Measurements from ENCODE around the gene NRXN2.
"Not testable (repeated sequence)": the region's sequence is repeated elsewhere in the genome, so short reads cannot be mapped to it uniquely, and the experiment has no call there.

The NRXN2 gene

GRCh38 chr11:64608636-64609035 lies 114.4 kb downstream of the NRXN2 start:
- no peak for DNase-seq (ENCODE audit: low read depth in 1 of 2, low spot score in 1 of 2)

- no peak for DNase-seq (ENCODE audit: low read depth in 1 of 2, low spot score in 1 of 2)
Observed at GRCh38 chr11:64608046-64608445, 115.0 kb downstream of the NRXN2 start.

- no peak for DNase-seq (ENCODE audit: low read depth in 1 of 2, low spot score in 1 of 2)
Observed at GRCh38 chr11:64607381-64607985, 115.5 kb downstream of the NRXN2 start.

- DNase-seq (ENCODE audit: low read depth in 1 of 2, low spot score in 1 of 2) = no peak
Observed at GRCh38 chr11:64606796-64607380, 116.1 kb downstream of the NRXN2 start.

- DNase-seq (ENCODE audit: low read depth in 1 of 2, low spot score in 1 of 2) = no peak
Observed at GRCh38 chr11:64605656-64606585, 117.1 kb downstream of the NRXN2 start.

- DNase-seq (ENCODE audit: low read depth in 1 of 2, low spot score in 1 of 2) = no peak
Observed at GRCh38 chr11:64605244-64605560, 117.8 kb downstream of the NRXN2 start.

- DNase-seq (ENCODE audit: low read depth in 1 of 2, low spot score in 1 of 2) = no peak
Observed at GRCh38 chr11:64604458-64605243, 118.3 kb downstream of the NRXN2 start.

- DNase-seq (ENCODE audit: low read depth in 1 of 2, low spot score in 1 of 2) = no peak
Observed at GRCh38 chr11:64603411-64604110, 119.4 kb downstream of the NRXN2 start.

GRCh38 chr11:64602466-64603070 lies 120.4 kb downstream of the NRXN2 start:
- DNase-seq (ENCODE audit: low read depth in 1 of 2, low spot score in 1 of 2) = no peak

GRCh38 chr11:64601605-64602465 lies 121.2 kb downstream of the NRXN2 start:
- no peak for DNase-seq (ENCODE audit: low read depth in 1 of 2, low spot score in 1 of 2)

- DNase-seq (ENCODE audit: low read depth in 1 of 2, low spot score in 1 of 2) = no peak
Observed at GRCh38 chr11:64600281-64600992, 122.6 kb downstream of the NRXN2 start.

GRCh38 chr11:64599698-64600211 lies 123.2 kb downstream of the NRXN2 start:
- DNase-seq (ENCODE audit: low read depth in 1 of 2, low spot score in 1 of 2) = no peak

- DNase-seq (ENCODE audit: low read depth in 1 of 2, low spot score in 1 of 2) = no peak
Observed at GRCh38 chr11:64598797-64599697, 124.0 kb downstream of the NRXN2 start.

- DNase-seq (ENCODE audit: low read depth in 1 of 2, low spot score in 1 of 2) = no peak
Observed at GRCh38 chr11:64598106-64598796, 124.7 kb downstream of the NRXN2 start.

- no peak for DNase-seq (ENCODE audit: low read depth in 1 of 2, low spot score in 1 of 2)
Observed at GRCh38 chr11:64597671-64598101, 125.3 kb downstream of the NRXN2 start.

- DNase-seq (ENCODE audit: low read depth in 1 of 2, low spot score in 1 of 2) = not testable (repeated sequence)
Observed at GRCh38 chr11:64595922-64596321, 127.1 kb downstream of the NRXN2 start.
